ENCODE results near the gene ARID1B.

ARID1B gene

DNA sequence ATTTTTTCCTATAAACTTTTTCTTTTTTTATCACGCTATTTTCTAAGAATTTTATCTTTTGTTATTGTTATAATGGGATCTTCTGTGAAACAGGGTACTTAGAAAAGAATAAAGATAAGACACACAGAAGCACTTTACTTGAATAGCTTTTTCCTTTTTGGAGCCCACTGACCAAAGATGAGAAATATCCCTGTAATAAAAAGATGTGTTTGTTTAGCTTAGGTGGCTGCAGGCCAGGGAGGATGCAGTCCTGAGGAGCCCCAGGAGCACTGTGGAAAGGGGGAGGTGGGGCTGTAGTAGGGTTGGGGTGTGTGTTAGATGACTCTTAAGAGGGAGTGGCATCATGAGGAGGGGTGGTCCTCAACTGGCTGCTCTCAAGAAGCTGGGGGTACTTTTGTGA lies 128.6 kb downstream of the ARID1B start:
- TF ChIP-seq, protein P1, sequence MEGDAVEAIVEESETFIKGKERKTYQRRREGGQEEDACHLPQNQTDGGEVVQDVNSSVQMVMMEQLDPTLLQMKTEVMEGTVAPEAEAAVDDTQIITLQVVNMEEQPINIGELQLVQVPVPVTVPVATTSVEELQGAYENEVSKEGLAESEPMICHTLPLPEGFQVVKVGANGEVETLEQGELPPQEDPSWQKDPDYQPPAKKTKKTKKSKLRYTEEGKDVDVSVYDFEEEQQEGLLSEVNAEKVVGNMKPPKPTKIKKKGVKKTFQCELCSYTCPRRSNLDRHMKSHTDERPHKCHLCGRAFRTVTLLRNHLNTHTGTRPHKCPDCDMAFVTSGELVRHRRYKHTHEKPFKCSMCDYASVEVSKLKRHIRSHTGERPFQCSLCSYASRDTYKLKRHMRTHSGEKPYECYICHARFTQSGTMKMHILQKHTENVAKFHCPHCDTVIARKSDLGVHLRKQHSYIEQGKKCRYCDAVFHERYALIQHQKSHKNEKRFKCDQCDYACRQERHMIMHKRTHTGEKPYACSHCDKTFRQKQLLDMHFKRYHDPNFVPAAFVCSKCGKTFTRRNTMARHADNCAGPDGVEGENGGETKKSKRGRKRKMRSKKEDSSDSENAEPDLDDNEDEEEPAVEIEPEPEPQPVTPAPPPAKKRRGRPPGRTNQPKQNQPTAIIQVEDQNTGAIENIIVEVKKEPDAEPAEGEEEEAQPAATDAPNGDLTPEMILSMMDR (IDR thresholded peaks at IDR 0.05; ENCODE audit: insufficient read depth, low read depth, low read length, missing control alignments) = no peak
- DNase-seq (ENCODE audit: low read depth) = no peak
- no peak overlapping the region for H3K4me3 ChIP-seq (ENCODE audit: low read depth, low read length)

DNA sequence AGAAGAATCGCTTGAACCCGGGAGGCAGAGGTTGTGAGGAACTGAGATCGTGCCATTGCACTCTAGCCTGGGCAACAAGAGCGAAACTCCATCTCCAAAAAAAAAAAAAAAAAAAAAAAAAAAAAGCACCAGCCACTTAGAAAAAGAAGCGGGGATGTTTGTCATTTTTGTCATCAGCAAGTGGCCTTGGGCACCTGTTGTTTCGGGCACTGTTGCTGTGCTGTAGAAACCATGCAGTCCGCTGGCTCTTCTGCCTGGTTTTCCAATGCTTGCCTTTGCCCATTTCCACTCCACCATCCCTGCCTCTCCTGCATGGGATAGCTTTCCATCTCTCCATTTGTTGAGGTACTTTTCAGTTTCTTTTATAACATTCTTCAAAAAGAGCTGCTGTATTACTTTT lies 129.3 kb downstream of the ARID1B start:
- TF ChIP-seq, protein P1 (IDR thresholded peaks at IDR 0.05; ENCODE audit: insufficient read depth, low read depth, low read length, missing control alignments) = no peak
- no peak overlapping the region for H3K4me3 ChIP-seq (ENCODE audit: low read depth, low read length)
- no peak for DNase-seq (ENCODE audit: low read depth)

DNA sequence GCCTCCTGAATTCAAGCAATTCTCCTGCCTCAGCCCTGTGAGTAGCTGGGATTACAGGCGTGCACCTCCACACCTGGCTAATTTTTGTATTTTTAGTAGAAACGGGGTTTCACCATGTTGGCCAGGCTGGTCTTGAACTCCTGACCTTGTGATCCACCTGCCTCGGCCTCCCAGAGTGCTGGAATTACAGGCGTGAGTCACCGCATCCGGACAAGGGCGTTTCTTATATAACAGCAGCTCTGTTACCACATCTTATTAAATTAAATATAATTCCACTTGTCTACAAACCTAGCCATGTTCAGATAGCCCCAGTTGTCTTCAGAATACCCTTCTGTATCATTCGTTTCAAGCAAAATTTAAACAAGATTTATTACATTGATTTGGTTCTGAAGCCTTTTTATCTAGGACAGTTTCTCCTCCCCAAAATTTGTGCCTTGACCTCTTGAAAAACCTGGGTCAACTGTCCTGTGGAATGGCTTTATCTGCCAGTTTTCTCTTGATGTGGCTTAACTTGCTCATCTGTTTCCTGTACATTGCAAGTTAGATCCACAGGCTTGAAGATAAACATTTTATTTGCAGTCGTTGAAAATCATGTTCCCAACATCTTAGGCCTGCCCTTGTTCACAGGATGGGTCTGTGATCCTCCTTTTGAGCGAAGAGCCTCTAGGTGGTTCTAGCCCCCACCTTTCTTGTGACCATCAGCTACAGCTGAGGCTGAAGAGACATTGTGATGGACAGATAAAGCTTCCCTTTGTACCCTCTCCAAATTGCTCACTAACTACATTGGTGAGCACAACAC lies 132.2 kb downstream of the ARID1B start:
- H3K4me3 ChIP-seq (ENCODE audit: low read depth, low read length) = no peak overlapping the region
- no peak for DNase-seq (ENCODE audit: low read depth)
- TF ChIP-seq, protein P1 (IDR thresholded peaks at IDR 0.05; ENCODE audit: insufficient read depth, low read depth, low read length, missing control alignments) = no peak

DNA sequence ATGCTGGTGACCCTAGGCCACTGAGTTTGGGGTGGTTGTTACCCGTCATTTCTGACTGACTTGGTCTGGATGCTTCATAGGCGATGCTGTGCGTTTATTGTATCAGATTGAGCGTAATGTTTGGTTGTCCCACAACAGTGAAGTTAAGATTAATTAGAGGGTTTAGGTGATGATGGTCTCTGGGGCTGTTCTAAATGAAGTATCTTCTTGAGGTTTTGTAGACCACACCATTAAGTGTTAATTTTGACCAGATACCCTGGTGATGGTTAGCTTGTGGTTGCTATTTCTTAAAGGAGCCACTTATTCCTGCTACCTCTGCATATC lies 132.8 kb downstream of the ARID1B start:
- DNase-seq (ENCODE audit: low read depth) = no peak
- TF ChIP-seq, protein P1 (IDR thresholded peaks at IDR 0.05; ENCODE audit: insufficient read depth, low read depth, low read length, missing control alignments) = no peak
- H3K4me3 ChIP-seq (ENCODE audit: low read depth, low read length) = no peak overlapping the region

DNA sequence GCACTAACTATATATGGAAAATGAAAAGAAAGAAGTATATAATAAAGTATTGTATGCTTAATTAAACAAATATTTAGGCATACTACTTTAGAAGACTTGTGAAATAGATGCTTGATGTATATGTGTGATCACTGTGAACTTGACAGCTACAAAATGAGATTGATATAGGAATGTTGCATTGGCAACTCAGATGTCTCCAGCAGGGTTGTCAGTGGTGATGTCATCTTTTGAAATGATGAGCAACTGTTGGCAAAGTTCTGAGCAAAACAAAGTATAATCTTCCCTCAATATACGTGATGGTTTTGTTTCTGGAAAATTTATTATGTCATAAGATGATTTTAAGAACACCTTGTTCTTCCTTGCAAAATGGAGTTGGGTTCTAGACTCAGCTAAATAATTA lies 133.8 kb downstream of the ARID1B start:
- TF ChIP-seq, protein P1 (IDR thresholded peaks at IDR 0.05; ENCODE audit: insufficient read depth, low read depth, low read length, missing control alignments) = no peak
- DNase-seq (ENCODE audit: low read depth) = no peak
- H3K4me3 ChIP-seq (ENCODE audit: low read depth, low read length) = no peak overlapping the region

DNA sequence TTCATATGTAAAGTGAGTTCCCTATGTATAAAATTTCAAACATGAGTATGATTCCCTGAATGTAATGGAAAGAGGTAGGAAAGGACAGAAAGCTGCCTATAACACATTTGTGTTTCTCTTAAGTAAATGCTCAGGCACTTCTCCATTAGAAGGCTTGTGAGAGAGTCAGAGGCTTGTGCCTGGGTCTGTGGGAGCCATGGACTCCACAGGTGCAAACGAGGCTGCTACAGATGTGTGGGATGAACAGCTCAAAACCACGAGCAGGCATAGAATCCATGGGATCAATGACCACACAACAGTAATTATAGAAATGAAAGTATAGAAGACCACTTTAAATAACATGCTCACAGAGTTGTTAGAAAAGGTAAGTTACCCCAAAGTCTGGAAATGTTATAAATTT lies 134.4 kb downstream of the ARID1B start:
- TF ChIP-seq, protein P1 (IDR thresholded peaks at IDR 0.05; ENCODE audit: insufficient read depth, low read depth, low read length, missing control alignments) = no peak
- H3K4me3 ChIP-seq (ENCODE audit: low read depth, low read length) = no peak overlapping the region
- DNase-seq (ENCODE audit: low read depth) = no peak

DNA sequence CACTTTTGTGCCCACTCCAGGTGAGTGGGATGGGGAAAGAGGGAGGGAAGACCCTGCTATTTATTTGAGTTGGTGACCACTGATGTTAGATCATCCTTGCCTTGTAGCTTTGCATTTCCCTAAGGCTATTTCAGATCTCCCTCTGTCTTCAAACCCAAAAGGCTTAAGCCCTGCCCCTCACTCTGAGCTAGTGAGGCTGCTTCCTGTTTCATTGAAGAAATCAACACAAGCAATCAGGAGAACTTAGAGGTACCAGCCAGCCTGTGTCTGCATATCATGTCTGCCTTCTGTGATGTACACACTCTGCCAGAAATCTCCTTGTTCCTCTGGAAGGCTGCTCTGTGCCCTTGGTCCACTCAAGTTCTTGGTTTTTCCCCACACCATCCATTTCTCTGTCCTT lies 135.3 kb downstream of the ARID1B start:
- no peak overlapping the region for H3K4me3 ChIP-seq (ENCODE audit: low read depth, low read length)
- TF ChIP-seq, protein P1 (IDR thresholded peaks at IDR 0.05; ENCODE audit: insufficient read depth, low read depth, low read length, missing control alignments) = no peak
- DNase-seq (ENCODE audit: low read depth) = peak; percentile 38
